ENCODE results near the gene SEMA3F.

The SEMA3F gene

DNA sequence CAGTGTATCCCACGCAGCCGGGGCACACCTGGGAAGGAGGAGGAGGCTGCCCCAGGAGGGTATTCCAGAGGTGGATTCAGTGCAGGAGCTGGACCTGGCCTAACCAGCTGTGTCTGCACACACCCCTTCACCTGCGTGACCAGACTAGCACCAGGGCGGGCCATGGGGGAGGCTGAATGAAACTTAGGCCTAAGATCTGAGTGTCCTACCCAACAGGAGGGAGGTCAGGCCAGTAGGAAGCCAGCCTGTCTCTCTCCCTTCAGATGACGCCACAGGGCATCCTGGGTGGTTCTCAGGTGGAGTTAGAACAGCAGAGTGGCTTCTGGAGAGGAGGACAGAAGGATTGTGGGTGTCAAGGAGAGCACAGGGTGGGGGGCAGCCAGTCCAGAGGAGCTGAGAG, 3.4 kb upstream of the SEMA3F start:
- TF ChIP-seq, protein P1, sequence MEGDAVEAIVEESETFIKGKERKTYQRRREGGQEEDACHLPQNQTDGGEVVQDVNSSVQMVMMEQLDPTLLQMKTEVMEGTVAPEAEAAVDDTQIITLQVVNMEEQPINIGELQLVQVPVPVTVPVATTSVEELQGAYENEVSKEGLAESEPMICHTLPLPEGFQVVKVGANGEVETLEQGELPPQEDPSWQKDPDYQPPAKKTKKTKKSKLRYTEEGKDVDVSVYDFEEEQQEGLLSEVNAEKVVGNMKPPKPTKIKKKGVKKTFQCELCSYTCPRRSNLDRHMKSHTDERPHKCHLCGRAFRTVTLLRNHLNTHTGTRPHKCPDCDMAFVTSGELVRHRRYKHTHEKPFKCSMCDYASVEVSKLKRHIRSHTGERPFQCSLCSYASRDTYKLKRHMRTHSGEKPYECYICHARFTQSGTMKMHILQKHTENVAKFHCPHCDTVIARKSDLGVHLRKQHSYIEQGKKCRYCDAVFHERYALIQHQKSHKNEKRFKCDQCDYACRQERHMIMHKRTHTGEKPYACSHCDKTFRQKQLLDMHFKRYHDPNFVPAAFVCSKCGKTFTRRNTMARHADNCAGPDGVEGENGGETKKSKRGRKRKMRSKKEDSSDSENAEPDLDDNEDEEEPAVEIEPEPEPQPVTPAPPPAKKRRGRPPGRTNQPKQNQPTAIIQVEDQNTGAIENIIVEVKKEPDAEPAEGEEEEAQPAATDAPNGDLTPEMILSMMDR (conservative IDR thresholded peaks at IDR 0.05) = no peak
- H3K27ac ChIP-seq = no peak overlapping the region

DNA sequence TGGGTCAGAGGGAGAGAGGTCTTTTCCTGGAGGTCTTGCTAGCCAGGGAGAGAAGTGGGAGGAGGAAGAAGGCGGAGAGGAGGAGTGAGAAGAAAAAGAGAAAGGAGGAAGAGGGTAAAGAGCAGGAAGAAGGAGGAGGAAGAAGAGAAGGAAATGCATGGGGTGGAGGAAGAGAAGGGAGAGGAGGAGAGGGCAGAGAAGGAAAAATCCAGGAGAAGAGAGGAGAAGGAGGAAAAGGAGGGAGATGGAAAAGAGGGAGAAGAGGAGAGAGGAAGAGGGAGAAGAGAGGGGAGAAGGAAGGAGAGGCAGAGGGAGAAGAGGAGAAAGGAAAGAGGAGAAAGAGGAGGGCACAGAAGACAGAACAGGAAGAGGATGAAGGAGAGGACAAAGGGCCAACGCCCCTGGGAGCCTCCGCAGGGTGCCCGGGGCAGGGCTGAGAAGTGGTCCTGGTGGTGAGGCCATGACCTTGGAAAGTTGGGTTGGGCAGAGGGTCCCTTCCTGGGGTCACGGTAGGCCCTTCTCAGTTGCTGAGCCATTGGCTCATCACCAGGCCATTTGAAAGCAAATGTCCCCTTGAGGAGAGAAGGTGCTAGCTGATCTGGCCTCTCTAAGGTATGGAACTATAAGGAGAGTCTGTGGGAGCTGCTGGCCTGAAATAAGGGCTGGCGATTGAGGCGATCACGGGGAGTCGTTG, 1.2 kb upstream of the SEMA3F start:
- TF ChIP-seq, protein P1 (conservative IDR thresholded peaks at IDR 0.05) = no peak
- H3K27ac ChIP-seq = peak overlapping the region; percentile 91

DNA sequence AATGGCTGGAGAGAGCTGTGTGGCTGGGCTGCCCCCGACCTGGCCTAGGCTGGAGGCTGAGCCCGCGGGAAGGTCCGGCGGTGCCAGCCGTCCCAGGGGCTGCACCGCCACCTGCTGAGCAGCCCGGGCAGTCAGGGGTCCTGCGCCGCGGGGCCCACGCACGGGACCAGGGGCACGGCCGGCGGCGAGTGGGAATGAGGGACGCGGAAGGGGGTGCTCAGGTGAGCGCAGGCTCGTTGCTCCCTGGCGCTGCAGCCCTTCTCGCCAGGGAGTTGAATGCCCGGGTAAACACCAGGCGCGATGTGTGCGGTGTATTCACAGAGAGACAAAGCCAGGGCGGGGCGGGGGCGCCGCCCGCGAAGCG, 666 bp upstream of the SEMA3F start:
- TF ChIP-seq, protein P1 (conservative IDR thresholded peaks at IDR 0.05) = peak; percentile 57

DNA sequence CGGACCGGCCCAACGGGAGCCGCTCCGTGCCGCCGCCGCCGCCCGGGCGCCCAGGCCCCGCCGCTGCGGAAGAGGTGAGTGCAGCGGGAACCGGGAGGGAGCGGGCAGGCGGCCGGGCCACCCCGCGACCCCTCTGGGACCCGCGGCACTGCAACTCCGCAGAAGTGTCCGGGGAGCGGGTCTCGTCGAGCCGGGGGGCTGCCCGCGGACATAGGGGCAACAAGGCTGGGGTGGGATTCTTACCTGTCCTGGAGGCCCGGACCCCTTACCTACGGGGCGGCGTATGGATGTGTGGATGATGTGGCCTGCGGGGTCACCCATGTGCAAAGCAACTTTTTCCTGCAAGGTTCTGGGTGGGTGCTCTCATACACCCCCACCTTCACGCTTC, 361 bp downstream of the SEMA3F start:
- H3K27ac ChIP-seq = peak overlapping the region; percentile 91

More for the DNA sequence above, 666 bp upstream of the SEMA3F start:
- H3K27ac ChIP-seq = peak overlapping the region; percentile 91

DNA sequence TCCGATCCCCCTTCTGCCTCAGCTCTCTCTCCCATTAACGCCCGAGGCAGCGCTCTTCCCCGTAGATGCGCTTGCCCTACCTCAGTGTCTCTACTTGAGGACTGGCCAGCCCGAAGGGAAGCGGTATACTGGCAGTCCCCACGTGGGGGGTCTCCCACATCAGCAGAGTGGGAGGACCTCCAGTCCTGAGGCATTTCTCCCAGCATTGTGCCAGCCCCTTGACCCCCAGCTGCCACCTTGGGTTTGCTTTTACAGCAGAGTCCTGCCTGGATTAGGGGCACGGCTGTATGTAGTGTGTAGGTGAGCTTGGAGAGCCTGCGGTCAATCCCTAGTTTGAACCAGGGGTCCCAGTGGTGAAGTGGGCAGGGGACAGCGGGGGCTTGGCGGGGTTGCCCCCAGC, 767 bp downstream of the SEMA3F start:
- H3K27ac ChIP-seq = peak overlapping the region; percentile 91; the same call in 1 of the 2 replicates
- TF ChIP-seq, protein P1 (conservative IDR thresholded peaks at IDR 0.05) = no peak

More for the DNA sequence above, 361 bp downstream of the SEMA3F start:
- TF ChIP-seq, protein P1 (conservative IDR thresholded peaks at IDR 0.05) = no peak; the same call in 1 of the 2 replicates

DNA sequence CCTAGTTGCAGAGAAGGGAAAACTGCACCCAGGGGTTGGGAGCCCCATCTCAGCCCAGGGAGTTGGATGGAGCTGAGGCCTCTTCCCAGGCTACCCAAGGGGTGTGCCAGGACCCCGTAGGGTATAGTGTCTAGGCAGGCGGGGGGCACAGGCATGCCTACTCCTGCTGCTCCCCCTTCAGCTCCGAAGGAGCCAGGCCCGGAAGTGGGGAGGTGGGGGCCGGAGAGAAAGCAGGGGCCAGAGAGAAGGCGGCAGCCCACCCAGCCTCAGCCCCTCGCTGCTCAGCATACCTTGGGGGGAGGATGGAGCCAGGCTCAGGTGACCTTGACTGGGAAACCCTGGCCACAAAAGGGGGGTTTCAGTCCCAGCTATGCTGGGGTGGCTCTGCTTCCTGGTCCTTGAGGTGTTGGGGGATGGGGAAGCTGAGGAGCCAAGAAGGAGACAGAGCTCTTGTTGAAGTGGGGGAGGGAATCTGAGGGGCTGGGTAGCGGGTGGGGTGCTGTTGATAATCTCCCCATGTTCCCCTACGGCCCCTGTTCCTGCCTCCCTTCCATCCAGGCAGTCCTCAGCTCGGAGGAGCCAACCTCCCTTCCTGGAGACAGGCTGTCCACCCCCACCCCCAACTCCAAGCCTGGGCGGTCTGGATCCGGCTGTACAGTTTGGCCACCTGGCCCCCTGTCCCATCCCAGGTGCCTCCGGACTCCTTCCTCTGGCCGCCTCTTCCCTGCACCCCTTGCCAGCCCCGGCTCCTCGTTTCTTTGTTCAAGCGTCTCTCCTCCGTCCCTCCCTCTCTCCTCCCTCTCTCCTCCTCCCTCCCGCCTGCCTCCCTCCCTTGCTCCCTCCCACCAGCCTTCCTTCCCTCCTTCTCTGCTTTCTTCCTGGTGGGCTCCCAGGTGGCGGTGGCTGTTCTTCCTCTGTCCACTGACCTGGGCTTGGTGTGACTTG, 1.7 kb downstream of the SEMA3F start:
- no peak overlapping the region for H3K27ac ChIP-seq
- TF ChIP-seq, protein P1 (conservative IDR thresholded peaks at IDR 0.05) = no peak

DNA sequence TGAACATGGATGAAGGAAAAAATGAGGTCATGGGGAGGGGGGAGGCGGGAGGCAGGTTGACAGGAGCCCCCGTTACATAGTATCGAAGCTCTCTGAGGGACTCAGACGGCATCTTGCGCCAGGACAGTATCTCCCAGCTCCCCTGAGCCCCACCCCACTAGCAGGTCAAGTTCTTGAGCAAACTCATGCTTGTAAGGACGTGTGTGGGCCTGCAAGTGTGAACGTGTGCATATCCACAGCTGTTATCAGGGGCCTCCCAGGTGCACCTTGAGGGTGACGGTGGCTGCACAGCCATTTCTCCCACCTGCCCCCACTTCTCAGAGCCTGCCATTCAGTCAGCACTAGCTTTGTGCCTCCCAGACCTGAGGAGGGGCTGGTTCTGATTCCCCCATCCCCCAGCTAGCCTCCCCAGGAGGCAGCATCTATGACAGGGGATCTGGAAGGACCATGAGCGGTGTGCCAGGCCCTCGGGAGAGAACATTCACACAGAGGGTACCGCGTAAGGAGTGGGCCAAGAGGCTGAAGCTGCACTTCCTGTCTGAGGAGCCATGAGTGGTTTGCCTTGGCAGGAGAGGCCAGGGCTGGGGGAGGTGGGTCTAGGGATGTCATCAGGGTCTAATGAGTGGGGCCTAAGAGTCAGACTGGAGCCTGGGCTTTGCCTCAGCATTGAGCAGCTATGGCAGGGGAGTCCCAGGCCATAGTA, 2.9 kb downstream of the SEMA3F start:
- TF ChIP-seq, protein P1 (conservative IDR thresholded peaks at IDR 0.05) = no peak
- H3K27ac ChIP-seq = no peak overlapping the region
